K562 treated with DMSO at 1 percent for 4 hours (cell line): ENCODE measurements around the gene WDR73. TPM values are rescaled to one million over a fixed set of nuclear protein-coding genes. Genes with fewer than 3 reads are reported as not detected.

ENCODE experiments used
- total RNA-seq: library from RNA; unstranded; fragments of 300-600 nt; gene quantifications from 2 replicates; pipeline ENCODE4 v1.2.3, GENCODE V29; 2022; ENCODE audit not compliant: insufficient read depth

Gene WDR73
- 8.0 and 12.5 TPM in 2 replicates for total RNA-seq

DNA sequence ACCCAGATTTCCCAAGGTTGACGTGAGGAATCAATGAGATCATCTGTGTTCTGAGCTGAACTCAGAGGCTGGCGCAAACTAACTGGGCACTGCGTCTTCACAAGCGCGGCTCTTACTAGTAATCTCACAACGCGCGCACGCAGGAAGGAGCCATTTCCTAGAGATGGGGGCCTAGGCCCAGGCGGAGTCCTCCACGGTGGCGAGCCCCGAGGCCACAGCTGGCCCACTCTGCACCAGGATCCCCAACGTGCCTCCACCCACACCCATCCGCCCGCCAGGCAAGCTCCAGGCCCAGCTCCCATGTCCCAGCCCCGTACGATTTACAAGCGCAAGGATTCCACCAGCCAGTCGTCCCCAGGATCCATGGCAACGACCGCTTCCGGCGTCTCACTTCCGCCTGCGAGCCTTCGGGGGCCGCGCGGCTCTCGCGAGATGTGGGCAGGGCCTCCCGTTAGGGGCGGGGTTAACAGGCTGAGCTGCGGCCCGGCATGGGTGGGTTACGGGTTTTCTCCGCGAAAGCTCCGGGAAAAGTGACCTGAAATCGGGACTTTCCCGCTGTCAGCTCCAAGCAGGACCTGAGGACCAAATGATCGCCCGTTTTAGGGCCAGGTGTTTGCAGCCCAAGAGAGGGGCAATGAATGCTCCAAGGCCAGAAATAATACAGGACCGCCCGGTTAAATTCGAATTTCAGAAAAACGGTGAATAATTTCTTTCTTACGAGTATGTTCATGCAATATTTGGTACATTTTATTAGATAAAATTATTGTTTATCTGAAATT is at the start of gene WDR73:
TSS of gene WDR73 (minus strand) at position 374 of the 779 bp plus-strand sequence. CDS start at position 365, 9 bp downstream.

GRCh38 chr15:84658080-84658787 is 4.2 kb upstream of the WDR73 start, which contains the start of gene NMB:
NMB (minus strand) TSS chr15:84658199; CDS start chr15:84658152, 47 bp downstream.

DNA sequence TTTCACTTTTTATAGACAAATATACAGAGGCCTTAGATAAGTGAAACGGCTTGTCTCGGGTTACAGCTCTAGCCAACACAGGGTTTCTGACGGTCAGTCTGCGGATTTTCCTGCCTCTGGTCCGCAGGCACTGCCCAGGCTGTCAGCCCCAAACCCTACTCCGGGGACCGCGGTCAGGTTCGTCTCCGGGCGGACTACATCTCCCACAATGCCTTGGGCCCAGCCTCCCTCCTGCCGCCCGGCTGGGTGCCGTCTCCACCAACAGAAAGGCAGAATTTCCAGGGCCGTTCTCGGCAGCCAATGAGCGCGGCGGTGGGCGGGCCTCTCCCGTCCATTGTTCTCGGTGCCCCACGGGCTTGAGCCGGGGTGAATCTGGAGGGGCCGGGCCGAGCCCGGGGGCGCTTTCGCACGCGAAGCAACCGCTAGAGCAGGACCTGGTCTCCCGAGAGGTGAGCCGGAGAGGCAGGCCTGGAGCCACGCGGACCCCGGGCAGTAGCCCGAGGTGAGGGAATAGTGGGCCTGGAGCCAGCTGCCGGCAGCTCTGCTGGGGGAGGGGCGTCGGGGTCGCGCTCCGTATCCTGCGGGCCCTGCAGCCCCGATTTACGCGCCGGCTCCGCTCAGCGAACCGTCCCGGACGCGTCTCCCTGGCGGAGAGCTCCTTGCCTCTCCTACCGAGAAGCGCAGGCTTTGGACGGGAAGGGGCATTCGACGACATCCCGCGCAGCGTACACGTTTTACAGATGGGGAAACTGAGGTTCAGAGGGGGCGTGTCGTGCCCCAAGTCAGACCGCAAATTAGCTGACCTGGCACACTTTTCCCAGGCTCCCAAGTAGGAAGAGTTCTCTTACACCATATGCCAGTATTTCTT is 53.2 kb downstream of the WDR73 start, which contains the start of gene ZSCAN2:
TSS of gene ZSCAN2 (plus strand) at position 323 of the 868 bp plus-strand sequence. CDS start 2,919 bp downstream, outside the sequence.

Other genes starting within 250 kb of the WDR73 start
- 4.5 and 6.5 TPM in 2 replicates for gene ZSCAN2, start 53.3 kb downstream of the WDR73 start, total RNA-seq
- not detected in 2 replicates for gene NMB, start 3.9 kb upstream of the WDR73 start, total RNA-seq
- gene SEC11A, start 61.9 kb upstream of the WDR73 start, total RNA-seq: 222 and 226 TPM in 2 replicates
- 14.3 and 16.1 TPM in 2 replicates for gene ZNF592, start 94.3 kb upstream of the WDR73 start, total RNA-seq
- gene ALPK3, start 163.1 kb upstream of the WDR73 start, total RNA-seq: 0.47 and 1.2 TPM in 2 replicates
- gene SLC28A1, start 230.4 kb upstream of the WDR73 start, total RNA-seq: not detected in 2 replicates